ENCODE measurements around the gene NRL. TPM values are rescaled to one million over a fixed set of nuclear protein-coding genes. Genes with fewer than 3 reads are reported as not detected.

NRL gene
- total RNA-seq, 1 donor from 2014 or later: 0.54 TPM

DNA sequence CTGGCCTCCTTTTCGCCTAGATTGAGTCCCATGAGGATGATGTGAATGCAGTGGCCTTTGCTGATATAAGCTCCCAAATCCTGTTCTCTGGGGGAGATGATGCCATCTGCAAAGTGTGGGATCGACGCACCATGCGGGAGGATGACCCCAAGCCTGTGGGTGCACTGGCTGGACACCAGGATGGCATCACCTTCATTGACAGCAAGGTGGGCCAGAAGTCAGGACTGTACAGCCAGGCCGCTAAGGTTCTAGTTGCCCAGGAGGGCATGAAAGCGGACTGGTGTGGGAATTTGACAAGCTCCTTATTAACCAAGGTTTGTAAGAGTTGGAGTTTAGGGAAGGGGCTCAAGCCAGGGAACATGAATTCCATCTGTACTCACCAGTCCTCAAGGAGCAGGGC lies 4.9 kb upstream of the NRL start:
- H3F3A ChIP-seq (ENCODE audit: low read depth): peaks cover 6% of the 10 kb centered on the region
- H3K27me3 ChIP-seq: no peaks in the 10 kb centered on the region
- H4K20me1 ChIP-seq (ENCODE audit: low read depth): no peaks in the 10 kb centered on the region
- Mint-ChIP-seq H3K27ac (no peak overlapping the region), H3K4me1 (peaks cover 15% of the 10 kb centered on the region), H3K4me3 (no peak overlapping the region), H3K9me3 (no peaks in the 10 kb centered on the region), H3K27me3 (ENCODE audit: insufficient read depth, low read depth) (no peaks in the 10 kb centered on the region), H3K36me3 (peaks cover 12% of the 10 kb centered on the region)
- H3K79me2 ChIP-seq (ENCODE audit: low read depth): peaks cover 13% of the 10 kb centered on the region
- no peaks in the 10 kb centered on the region for H3K9me3 ChIP-seq (ENCODE audit: low read depth)
- TF ChIP-seq EZH2 (IDR thresholded peaks at IDR 0.05): no peak
- no peak for TF ChIP-seq EZH2phosphoT487 (IDR thresholded peaks at IDR 0.05)
- TF ChIP-seq, protein P1, sequence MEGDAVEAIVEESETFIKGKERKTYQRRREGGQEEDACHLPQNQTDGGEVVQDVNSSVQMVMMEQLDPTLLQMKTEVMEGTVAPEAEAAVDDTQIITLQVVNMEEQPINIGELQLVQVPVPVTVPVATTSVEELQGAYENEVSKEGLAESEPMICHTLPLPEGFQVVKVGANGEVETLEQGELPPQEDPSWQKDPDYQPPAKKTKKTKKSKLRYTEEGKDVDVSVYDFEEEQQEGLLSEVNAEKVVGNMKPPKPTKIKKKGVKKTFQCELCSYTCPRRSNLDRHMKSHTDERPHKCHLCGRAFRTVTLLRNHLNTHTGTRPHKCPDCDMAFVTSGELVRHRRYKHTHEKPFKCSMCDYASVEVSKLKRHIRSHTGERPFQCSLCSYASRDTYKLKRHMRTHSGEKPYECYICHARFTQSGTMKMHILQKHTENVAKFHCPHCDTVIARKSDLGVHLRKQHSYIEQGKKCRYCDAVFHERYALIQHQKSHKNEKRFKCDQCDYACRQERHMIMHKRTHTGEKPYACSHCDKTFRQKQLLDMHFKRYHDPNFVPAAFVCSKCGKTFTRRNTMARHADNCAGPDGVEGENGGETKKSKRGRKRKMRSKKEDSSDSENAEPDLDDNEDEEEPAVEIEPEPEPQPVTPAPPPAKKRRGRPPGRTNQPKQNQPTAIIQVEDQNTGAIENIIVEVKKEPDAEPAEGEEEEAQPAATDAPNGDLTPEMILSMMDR (IDR thresholded peaks at IDR 0.05): no peak
- no peak for DNase-seq (ENCODE audit: low spot score)
- peaks cover 6% of the 10 kb centered on the region for H3K4me1 ChIP-seq
- no peak overlapping the region for H3K9ac ChIP-seq
- H3K4me3 ChIP-seq: no peak overlapping the region
- H2AFZ ChIP-seq (replicated peaks): no peak overlapping the region
- H3K27ac ChIP-seq: no peak overlapping the region
- no peak overlapping the region for H3K4me2 ChIP-seq
- no peaks in the 10 kb centered on the region for H3K36me3 ChIP-seq

DNA sequence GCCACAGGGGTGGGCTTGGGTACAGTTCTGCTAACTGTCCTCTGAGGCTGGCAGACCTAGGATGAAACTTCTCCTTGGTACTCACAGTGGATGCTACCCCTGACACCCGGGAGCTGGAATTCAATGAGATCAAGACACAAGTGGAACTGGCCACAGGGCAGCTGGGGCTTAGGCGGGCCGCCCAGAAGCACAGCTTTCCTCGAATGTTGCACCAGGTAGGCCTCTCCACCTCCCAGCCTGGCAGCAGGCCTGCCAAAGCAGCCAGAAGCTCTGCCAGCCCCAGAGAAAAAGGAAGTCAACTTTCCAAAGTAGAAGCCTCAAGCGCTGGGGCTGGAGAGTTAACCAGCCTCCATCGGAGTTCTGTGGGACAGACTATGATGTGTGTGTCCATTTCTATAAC lies 2.4 kb upstream of the NRL start:
- Histone ChIP-seq H3K9ac (no peak overlapping the region), H3F3A (ENCODE audit: low read depth) (peaks cover 19% of the 10 kb centered on the region), H4K20me1 (ENCODE audit: low read depth) (no peaks in the 10 kb centered on the region), H2AFZ (replicated peaks) (no peak overlapping the region), H3K9me3 (ENCODE audit: low read depth) (no peaks in the 10 kb centered on the region), H3K27me3 (no peaks in the 10 kb centered on the region), H3K79me2 (ENCODE audit: low read depth) (peaks cover 13% of the 10 kb centered on the region), H3K27ac (no peak overlapping the region), H3K36me3 (no peaks in the 10 kb centered on the region), H3K4me3 (no peak overlapping the region), H3K4me2 (no peak overlapping the region), H3K4me1 (peaks cover 6% of the 10 kb centered on the region)
- TF ChIP-seq EZH2phosphoT487 (IDR thresholded peaks at IDR 0.05) (no peak), EZH2 (IDR thresholded peaks at IDR 0.05) (no peak)
- DNase-seq (ENCODE audit: low spot score): no peak
- Mint-ChIP-seq H3K4me3 (peak overlapping the region; percentile 94), H3K4me1 (peaks cover 15% of the 10 kb centered on the region), H3K27ac (no peak overlapping the region), H3K27me3 (ENCODE audit: insufficient read depth, low read depth) (peaks cover 3% of the 10 kb centered on the region), H3K9me3 (no peaks in the 10 kb centered on the region), H3K36me3 (peaks cover 12% of the 10 kb centered on the region)

GRCh38 chr14:24116128-24116814 lies 1.5 kb upstream of the NRL start:
- peaks cover 15% of the 10 kb centered on the region for H3K4me1 Mint-ChIP-seq
- H3K36me3 Mint-ChIP-seq: peaks cover 9% of the 10 kb centered on the region
- no peak for DNase-seq (ENCODE audit: low spot score)
- Histone ChIP-seq H3K9me3 (ENCODE audit: low read depth) (no peaks in the 10 kb centered on the region), H3K36me3 (no peaks in the 10 kb centered on the region), H3K9ac (no peak overlapping the region), H3F3A (ENCODE audit: low read depth) (peaks cover 19% of the 10 kb centered on the region), H3K4me3 (peak overlapping the region; percentile 61), H3K79me2 (ENCODE audit: low read depth) (peaks cover 13% of the 10 kb centered on the region), H3K27me3 (no peaks in the 10 kb centered on the region), H4K20me1 (ENCODE audit: low read depth) (no peaks in the 10 kb centered on the region), H3K27ac (no peak overlapping the region), H3K4me1 (peaks cover 6% of the 10 kb centered on the region), H2AFZ (replicated peaks) (no peak overlapping the region), H3K4me2 (peak overlapping the region; percentile 83)
- peaks cover 3% of the 10 kb centered on the region for H3K27me3 Mint-ChIP-seq (ENCODE audit: insufficient read depth, low read depth)
- no peaks in the 10 kb centered on the region for H3K9me3 Mint-ChIP-seq
- no peak for TF ChIP-seq EZH2 (IDR thresholded peaks at IDR 0.05)
- TF ChIP-seq, protein P1 (IDR thresholded peaks at IDR 0.05): no peak
- TF ChIP-seq EZH2phosphoT487 (IDR thresholded peaks at IDR 0.05): no peak
- peak overlapping the region; percentile 94 for H3K4me3 Mint-ChIP-seq
- no peak overlapping the region for H3K27ac Mint-ChIP-seq

DNA sequence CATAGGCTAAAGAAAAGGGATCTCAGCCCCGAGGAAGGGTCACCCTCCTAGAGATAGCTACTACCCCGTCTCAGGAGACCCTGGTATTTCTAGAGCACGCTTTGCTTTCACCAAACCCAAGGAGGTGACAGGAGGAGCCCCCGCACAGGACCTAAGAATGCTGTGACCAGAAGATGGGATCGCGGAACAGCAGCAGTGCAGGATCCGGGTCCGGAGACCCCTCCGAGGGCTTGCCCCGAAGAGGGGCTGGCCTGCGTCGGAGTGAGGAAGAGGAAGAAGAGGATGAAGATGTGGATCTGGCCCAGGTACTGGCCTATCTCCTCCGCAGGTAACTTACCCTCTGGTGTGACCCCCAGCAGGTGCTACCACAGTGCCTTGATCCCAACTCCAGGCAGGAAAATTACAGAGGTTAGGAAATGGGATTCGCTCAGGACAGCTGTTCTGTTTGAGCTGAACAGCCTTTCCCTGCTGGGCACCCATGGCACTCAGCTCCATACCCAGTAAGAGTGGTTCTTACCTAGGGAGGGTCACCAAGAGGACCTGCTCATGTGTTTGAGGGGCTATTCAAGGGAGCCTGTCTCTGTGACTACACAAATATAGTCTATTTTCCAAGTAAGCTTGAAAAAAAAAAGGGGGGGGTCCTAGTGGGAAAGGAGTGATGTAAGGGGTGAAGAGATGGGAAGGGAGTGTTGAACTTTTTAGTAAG lies 826 bp upstream of the NRL start:
- Histone ChIP-seq H3K27me3 (no peaks in the 10 kb centered on the region), H4K20me1 (ENCODE audit: low read depth) (no peaks in the 10 kb centered on the region), H3K9ac (peak overlapping the region; percentile 39), H3K79me2 (ENCODE audit: low read depth) (peaks cover 13% of the 10 kb centered on the region), H3K4me3 (peak overlapping the region; percentile 61), H3K4me1 (peaks cover 6% of the 10 kb centered on the region), H3F3A (ENCODE audit: low read depth) (peaks cover 19% of the 10 kb centered on the region), H2AFZ (replicated peaks) (peak overlapping the region; percentile 72), H3K36me3 (no peaks in the 10 kb centered on the region), H3K9me3 (ENCODE audit: low read depth) (no peaks in the 10 kb centered on the region), H3K4me2 (peak overlapping the region; percentile 83), H3K27ac (no peak overlapping the region)
- DNase-seq (ENCODE audit: low spot score): no peak
- peaks cover 9% of the 10 kb centered on the region for H3K36me3 Mint-ChIP-seq
- no peaks in the 10 kb centered on the region for H3K9me3 Mint-ChIP-seq
- H3K4me3 Mint-ChIP-seq: peak overlapping the region; percentile 94
- H3K27me3 Mint-ChIP-seq (ENCODE audit: insufficient read depth, low read depth): peaks cover 3% of the 10 kb centered on the region
- H3K4me1 Mint-ChIP-seq: peaks cover 15% of the 10 kb centered on the region
- no peak overlapping the region for H3K27ac Mint-ChIP-seq
- no peak for TF ChIP-seq EZH2 (IDR thresholded peaks at IDR 0.05)
